ENCODE measurements around the gene ZFPM1.
"Not testable (repeated sequence)": the region's sequence is repeated elsewhere in the genome, so short reads cannot be mapped to it uniquely, and the experiment has no call there.

The ZFPM1 gene

GRCh38 chr16:88453217-88453531 lies at the start of gene ZFPM1:
TSS of gene ZFPM1 (plus strand) at chr16:88453280. CDS start at chr16:88453639, 359 bp downstream.
- no peak for DNase-seq

DNA sequence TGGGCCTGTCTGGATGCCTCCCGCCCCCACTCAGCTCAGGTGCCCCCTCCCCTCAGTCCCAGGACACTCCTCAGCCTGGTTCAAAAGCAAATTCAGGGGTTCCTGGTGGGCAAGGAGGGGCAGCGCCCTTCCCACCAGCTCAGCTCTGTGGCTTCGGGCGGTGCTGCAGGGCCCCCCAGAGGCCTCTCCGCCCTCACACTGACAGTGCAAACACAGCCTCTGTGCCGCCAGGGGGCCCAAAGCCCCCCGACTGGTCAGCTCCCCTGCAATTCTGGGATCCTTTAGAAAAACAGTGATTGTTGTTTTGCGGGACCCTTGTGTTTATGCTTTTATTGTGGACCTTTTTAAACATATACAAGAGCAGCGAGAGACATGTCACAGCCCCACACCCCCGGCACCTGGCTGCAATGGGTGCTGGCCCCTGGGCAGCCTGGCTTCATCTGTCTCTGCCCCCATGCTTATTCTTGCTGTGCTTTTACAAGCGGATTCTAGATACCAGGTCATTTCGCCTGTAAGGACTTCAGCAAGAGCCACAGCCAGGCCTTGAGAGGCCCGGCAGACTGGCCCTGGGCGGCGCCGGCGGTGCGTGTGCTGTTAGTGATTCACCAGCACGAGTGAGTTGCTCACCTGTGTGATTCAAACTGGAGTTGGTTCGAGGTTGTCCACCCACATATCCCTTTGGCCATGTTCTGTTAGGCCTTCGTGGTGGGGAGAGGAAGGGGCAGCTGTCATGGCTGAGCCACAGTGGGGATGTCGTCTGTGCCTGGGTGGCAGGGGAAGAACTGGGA lies 49.1 kb upstream of the ZFPM1 start:
- DNase-seq, result no peak

DNA sequence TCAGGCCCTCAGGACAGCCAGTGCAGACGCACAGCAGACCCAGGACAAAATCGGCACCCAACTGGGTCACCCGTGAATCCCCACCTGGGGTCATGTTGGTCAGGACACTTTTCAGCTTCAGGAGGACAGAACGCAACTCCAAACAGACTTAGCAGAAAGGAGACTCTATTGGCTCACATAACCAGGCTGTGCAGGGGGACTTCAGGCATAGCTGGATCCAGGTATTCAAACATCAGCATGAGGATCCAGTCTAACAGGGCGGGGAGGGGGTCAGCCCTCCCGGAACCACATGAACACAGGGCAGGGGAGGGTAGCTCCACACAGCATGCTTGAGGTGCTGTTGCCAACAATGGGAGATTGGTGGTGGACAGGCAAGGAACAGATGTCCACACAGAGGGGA lies 48.3 kb upstream of the ZFPM1 start:
- DNase-seq, result no peak

DNA sequence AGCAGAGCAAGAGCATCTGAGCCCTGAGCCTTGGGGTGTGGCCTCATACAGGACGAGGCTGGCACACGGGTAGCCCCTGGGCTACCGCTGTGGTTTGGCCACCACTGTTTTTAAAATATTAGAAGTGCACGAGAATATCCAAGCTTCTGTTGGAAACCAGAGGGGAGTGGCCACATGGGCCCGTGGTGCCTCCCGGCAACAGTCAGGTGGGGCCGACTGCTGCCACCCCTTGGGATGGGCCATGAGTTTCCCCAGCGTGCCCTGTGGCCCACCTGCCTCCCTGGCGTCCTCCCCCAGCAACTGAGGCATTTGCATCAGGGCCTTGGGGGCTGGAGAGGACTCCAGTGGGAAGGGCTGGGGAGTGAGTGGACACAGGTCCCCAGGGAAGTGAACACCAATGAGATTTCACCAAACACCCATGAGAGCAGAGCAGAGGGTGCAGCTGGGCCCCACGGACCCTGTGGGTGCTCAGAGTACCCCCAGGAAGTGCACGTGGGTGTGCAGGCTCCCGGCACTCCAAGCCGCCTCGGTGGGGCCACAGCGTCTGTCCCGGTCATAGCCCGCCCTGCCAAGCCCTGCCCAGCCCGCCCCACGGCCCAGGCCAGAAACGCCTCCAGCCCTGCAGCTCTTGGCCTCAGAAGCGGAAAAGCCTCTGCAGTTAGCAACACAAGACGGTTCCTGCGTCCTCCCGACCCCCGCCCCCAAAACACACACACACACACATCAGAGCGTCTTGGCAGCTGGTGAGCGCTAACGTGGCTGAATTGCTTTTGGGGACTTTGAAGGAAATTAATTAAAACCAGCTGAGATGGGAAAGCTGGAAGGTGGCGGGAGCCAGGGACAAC lies 47.6 kb upstream of the ZFPM1 start:
- no peak for DNase-seq

DNA sequence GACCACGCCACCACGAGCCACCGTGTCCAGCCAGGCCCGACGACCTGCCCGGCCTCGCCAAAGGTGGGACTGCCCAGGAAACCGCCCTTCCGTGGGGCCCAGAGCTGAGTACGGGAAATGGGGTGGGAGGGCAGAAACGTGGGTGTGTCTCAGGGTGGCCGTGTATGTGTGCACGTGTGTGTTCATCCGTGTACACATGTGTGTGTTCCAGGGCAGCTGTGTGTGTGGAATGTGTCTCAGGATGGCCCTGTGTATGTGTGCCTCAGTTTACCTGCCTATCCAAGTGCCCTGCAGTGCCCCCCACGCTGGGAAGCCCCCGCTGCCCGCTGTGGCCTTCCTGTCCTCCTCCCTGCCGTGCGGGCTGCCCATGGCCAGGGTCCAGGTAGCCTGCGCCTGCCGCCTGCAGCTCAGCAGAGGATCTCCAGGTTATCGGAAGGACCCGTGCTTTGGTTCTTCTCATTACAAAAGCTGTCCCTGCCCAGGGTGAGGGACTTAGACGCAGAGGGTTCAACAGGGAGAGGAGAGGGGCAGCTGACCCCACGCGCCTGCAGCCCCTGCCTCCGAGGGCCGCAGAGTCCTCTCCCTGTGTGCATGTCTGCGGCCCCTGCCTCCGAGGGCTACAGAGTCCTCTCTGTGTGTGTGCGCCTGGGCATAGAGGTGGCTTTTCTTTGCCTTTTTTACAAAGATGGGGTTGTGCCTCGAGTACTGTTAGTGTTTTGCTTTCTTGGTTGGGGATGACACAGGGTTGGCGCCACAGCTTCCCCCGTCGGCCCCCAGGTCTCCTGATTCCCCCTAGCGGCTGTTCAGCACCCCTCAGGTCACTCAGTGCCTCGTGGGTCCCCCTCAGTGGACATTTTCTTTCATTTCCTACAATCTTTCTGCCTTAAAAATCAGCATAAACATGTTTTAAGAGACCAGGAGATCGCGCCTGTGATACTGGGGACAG lies 46.7 kb upstream of the ZFPM1 start:
- no peak for DNase-seq

DNA sequence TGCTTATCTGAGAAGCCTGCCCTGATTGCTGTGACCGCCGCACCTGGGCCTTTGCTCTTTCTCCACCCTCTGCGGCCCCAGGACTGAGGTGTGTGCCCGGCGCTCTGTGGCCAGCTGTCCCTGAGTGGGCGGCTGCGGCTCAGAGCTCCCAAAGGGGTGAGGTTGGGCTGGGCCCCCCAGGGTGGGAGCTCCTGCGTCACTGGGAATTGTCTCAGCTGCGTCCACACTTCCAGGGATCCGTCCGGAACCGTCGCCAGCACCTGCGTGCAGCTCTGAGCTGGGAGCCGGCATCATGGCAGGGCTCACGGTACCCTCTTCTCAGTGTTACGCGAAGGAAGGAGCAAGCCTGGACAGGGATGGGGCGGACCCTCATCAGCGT lies 46.0 kb upstream of the ZFPM1 start:
- DNase-seq, result no peak

- DNase-seq, result no peak
Measured at GRCh38 chr16:88407807-88408206, 45.3 kb upstream of the ZFPM1 start.

DNA sequence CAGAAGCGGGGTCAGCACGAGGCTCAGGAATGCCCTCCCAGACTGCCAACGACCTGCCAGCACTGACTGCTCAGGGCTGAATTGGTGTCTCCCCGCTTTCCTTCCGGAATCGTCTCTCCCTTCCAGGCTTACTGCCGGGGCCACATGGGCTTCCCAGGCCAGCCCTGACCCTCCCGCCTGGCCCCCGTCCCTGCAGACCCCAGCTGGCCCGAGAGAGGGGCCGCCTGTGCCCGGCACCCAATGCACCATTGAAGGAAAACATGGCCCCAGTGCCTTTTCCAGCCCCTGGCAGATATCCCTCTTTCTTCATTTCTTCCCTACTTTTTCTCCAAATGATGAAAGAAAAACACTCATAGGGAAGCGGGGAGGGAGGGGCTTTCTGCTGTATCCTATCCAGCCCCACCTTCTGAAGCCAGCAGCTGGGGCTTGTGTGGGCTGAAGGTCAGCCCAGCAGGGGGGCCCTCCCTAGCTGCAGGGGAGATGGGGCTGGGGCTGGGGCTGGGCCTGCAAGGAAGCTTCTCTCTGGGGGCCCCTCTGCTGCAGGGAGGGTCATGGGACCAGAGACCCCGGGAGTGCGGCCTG lies 44.4 kb upstream of the ZFPM1 start:
- DNase-seq, result no peak

GRCh38 chr16:88409296-88410065 lies 43.6 kb upstream of the ZFPM1 start:
- DNase-seq, result no peak

GRCh38 chr16:88410297-88410968 lies 42.6 kb upstream of the ZFPM1 start:
- not testable (repeated sequence) for DNase-seq

DNA sequence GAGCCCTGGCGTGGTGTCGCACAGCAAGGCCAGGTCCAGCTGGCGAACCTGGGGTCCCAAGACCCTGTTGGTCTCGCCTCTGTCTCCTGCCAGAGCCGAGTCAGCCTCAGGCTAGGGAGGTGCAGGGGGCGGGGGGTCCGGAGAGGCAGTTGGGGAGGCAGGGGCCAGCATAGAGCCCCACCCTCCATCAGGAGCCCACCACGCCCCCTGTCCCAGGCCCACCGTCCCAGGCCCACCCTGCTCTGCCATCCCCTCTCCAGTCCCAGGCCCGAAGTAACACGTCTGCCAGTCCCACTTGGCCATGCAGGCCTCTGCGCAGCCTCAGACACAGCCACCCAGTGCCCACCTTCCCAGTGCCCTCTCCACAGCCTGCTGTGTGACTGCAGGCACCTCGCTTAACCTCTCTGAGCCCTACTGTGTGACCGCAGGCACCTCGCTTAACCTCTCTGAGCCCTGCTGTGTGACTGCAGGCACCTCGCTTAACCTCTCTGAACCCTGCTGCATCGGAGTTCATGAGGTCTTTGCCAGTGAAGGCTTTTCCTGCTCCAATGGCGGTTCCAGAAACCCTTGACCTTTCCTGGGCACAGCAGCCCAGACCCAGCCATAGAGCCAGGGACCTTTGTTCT lies 41.0 kb upstream of the ZFPM1 start:
- no peak for DNase-seq

GRCh38 chr16:88412766-88413165 lies 40.3 kb upstream of the ZFPM1 start:
- no peak for DNase-seq

DNA sequence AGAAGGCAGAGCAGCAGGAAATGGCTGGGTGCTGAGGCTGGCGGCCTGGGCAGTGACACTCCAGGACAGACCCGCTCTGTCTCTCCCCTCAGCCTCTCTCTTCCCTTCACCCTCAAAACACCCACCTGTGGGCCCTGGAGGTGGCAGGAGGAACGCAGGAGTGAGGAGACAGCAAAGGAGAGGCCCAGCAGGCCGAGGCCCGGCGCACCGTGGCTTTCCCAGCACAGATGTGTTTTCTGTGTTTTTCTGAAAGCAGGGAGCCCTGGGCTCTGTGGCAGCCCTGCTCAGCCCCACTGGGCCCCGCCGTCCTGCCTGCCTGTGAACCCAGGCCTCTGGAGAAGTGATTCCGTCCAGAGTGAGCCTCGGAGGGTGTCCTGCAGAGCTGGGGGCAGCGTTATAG lies 39.8 kb upstream of the ZFPM1 start:
- no peak for DNase-seq

GRCh38 chr16:88413631-88414030 lies 39.4 kb upstream of the ZFPM1 start:
- DNase-seq, result no peak

DNA sequence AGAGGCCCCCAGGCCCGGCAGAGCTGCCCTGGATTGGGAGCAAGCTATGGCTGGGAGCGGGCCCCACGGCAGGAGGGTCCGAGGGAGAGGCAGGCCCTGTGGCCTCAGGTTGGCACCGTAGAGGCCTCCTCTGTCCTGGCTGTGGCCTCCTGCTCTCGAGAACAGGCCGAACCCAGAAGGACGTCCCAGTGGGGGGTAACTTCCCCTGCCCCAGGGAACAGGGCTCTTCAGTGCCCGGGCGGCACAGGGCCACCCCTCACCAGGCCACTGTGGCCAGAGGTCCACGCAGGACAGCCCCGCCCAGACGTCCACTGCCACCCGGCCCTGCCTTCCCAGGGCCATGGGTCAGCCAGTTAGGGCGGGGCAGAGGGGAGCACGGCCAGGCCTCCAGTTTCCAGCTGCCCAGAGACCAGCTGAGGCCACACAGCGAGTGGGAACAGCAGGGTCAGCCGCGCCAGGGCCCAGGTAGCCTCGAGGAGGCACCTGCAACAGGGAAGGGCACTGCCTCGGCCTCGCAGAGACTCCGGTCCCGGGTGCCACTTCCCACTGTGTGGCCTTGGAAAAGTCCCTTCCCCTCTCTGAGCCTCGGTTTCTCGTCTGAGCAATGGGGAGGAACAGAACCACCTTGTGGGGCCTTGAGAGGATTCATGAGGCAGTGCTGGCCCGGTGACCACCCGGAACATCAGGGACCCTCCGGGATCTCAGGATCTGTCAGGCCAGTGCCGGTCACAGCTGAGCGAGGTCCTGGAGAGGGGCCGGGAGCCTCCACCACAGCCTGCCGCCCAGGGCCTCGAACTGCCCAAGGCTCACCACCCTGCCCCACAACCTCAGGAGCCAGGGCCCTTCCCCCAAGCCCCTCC lies 38.3 kb upstream of the ZFPM1 start:
- DNase-seq, result no peak

DNA sequence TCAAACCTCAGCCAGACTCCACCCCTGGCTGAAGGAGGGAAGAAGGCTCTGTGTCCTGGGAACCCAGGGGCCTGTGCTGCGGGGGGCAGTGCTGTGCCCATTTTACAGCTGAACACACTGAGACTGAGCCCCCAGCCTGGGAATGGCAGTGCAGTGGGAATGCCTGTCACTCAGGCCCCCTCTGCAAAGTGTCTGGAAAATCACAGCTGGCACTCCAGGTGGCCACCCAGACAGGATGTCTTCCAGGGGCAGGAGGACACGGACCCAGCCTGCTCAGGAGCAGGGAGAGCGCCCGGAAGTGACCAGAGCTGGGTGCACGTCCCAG lies 37.7 kb upstream of the ZFPM1 start:
- no peak for DNase-seq

DNA sequence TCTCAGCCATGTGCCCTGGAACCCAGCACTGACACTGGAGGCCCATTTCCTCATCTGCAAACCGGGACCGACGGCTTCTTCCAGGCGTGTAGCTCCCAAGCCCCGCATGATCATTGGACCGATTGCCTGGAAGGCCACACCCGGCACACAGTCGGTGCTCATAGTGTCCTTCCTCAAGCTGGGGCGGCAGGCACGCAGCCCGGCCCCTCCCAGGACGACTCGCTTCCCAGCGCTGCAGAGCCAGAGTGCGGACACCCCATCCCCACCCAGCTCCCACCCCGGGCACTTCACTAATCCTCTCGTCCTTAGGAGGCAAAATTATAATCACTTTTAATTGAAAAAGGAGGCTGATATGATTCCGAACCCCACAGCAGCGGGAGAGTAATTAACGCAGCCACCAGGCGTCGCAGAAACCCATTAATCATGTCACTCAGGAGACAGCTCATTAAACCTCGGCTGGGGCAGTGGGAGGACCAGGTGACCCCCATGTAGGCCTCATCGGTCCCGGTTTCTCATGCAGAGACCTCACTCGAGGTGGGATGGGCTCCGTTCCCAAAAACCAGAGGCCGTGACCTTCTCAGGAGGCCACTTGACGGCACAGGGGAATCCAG lies 37.3 kb upstream of the ZFPM1 start:
- no peak for DNase-seq

DNA sequence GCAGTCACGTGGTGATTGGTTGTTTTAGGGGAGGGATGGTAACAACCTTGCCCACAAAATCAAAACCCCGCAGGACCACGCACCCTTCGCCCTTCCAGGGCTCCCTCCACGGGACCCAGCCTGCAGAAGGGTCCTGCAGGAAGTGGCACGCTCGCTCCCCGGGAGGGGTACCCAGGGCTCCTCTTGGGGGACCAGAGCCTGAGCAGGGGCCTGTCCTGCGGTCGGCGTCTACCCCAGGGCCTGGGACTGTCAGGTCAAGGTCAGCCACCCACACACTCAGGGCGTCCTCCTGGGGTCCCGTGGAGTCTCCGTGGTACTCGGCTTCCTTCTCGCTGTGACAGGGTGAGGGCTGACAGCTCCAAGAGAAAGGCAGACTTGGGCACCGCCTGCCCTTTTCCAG lies 36.4 kb upstream of the ZFPM1 start:
- no peak for DNase-seq

DNA sequence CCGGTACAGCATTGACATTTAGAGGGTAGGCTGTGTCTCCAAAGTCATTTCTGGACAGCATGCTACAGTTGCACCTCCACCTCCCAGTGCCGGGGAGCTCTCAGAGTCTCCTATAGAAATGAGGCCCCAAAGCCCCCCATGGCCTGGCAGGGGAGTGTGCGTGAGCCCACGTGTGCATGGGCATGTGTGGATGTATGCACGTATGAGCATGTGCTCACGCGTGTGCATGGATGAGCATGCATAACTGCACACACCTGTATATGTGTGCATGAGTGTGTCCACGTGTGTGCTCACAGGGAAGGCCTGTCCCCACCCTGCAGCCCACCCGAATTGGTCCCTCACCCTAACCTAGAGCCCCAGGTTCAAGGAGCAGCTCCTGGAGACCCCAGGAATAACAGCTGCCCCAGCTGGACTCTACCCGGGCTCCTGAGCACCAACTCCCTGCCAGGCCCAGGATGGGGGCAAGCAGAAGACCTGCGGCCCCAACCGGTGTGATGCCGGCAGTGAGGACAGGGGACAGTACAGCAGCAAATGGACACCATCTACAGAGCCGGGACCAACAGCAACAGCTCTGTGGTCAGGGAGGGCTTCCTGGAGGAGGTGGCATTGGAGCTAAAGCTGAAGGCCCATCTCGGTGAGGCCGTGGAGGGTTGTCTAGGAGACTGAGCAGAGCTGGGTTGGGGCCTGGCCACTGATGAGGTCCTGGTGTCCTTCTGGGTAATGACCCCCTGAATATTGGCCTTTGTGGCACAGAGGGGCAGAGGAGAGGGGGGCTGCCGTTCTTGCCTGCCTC lies 35.2 kb upstream of the ZFPM1 start:
- DNase-seq, result no peak

Measured in stimulated activated CD4-positive, alpha-beta T cell treated with anti-CD3 and anti-CD28 coated beads, Interleukin-4, amount 100 ng/mL, for 24 hours (primary cell).